ENCODE results near the gene DROSHA. TPM values are rescaled to one million over a fixed set of nuclear protein-coding genes. Genes with fewer than 3 reads are reported as not detected.

DROSHA gene
- total and polyA plus RNA-seq, 2 of the 4 experiments (the other 2 are of a cell fraction), result 36.4 to 36.5 TPM

DNA sequence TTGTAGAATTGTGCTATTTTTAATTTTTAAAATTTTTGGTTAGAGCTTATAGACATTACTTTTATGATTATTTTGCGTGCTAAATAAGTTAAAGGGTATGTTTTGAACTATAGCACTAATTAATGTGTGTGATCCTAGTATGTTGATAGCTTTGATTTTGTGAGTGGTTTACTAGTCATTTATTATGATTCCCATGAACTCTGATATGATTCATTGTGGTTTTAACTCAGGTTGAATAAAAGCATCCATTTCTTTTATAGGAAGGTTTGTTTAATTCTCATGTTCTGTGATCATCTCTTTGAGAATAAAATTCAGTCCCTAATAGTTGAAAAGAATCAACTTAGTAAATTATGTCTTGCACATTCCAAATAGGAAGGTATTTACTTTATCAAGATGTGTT, 22.7 kb upstream of the DROSHA start:
- Histone ChIP-seq H3K79me1 (ENCODE audit: low read depth in 1 of 2, low read length in 2 of 2) (peaks cover 0 to 5% of the 10 kb centered on the region in 2 experiments; a peak in 1 of 4 replicates), H3K4me1 (ENCODE audit: control insufficient read depth, insufficient read depth, low read length) (peaks cover 4% of the 10 kb centered on the region; the same call in 1 of the 2 replicates), H2BK120ac (ENCODE audit: low read depth, low read length) (no peak overlapping the region), H3K9ac (ENCODE audit: low read depth, low read length) (no peak overlapping the region), H2BK5ac (ENCODE audit: low read depth, low read length, poor library complexity, severe bottlenecking) (no peak overlapping the region), H4K5ac (ENCODE audit: low read depth, low read length) (no peak overlapping the region), H3K9me3 (ENCODE audit: control insufficient read depth, insufficient read depth, low read length) (no peaks in the 10 kb centered on the region), H4K20me1 (ENCODE audit: insufficient read depth, low read length) (peaks cover 3% of the 10 kb centered on the region; the same call in 1 of the 2 replicates), H2BK15ac (ENCODE audit: low read depth, low read length) (no peak overlapping the region), H3K23ac (ENCODE audit: low read depth, low read length) (no peak overlapping the region), H3K36me3 (ENCODE audit: control insufficient read depth, insufficient read depth, low read length) (peaks cover 17% of the 10 kb centered on the region), H3K9me1 (ENCODE audit: insufficient read depth, low read length) (peaks cover 5% of the 10 kb centered on the region; the same call in 1 of the 2 replicates), H3K56ac (ENCODE audit: extremely low read depth, insufficient read depth, low read length) (no peak overlapping the region), H2AK5ac (ENCODE audit: low read depth, low read length) (no peak overlapping the region), H3K18ac (ENCODE audit: low read depth, low read length) (no peak overlapping the region), H2BK20ac (ENCODE audit: low read depth, low read length) (no peak overlapping the region), H3K14ac (replicated peaks; ENCODE audit: low read depth, low read length) (no peak overlapping the region), H3K4me3 (ENCODE audit: insufficient read depth, low read depth, low read length) (no peak overlapping the region), H3K4me2 (ENCODE audit: low read depth, low read length) (no peak overlapping the region), H2AFZ (replicated peaks; ENCODE audit: low read length, poor library complexity) (no peak overlapping the region), H3K27ac (ENCODE audit: insufficient read depth, low read length) (no peak overlapping the region), H3K27me3 (ENCODE audit: control insufficient read depth, insufficient read depth, low read length) (no peaks in the 10 kb centered on the region), H4K8ac (ENCODE audit: low read depth in 2 of 2, low read length in 2 of 2) (no peak overlapping the region), H2AK9ac (replicated peaks; ENCODE audit: low read depth, low read length, poor library complexity) (no peak overlapping the region), H4K91ac (ENCODE audit: insufficient read depth, low read depth, low read length) (no peak overlapping the region), H3K4ac (ENCODE audit: low read depth, low read length) (no peak overlapping the region)
- dilution Hi-C loops (cut with HindIII; ENCODE audit: low sequenced_read_pairs, unreplicated experiment), result no loop called here
- ChIA-PET CTCF (interaction anchor here (1.1 kb wide), 1 partner anchor 254 kb away, joined by 10 read pairs; no protein-coding TSS in a partner anchor), POLR2A (ENCODE audit: unreplicated experiment) (no interaction called here)
- no peak for TF ChIP-seq RAD21 (IDR thresholded peaks at IDR 0.05; ENCODE audit: low read length)
- TF ChIP-seq, protein P1, sequence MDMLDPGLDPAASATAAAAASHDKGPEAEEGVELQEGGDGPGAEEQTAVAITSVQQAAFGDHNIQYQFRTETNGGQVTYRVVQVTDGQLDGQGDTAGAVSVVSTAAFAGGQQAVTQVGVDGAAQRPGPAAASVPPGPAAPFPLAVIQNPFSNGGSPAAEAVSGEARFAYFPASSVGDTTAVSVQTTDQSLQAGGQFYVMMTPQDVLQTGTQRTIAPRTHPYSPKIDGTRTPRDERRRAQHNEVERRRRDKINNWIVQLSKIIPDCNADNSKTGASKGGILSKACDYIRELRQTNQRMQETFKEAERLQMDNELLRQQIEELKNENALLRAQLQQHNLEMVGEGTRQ (IDR thresholded peaks at IDR 0.05; ENCODE audit: low read depth, low read length), result no peak
- TF ChIP-seq BHLHE40 (IDR thresholded peaks at IDR 0.05; ENCODE audit: low read depth, low read length), result no peak
- TF ChIP-seq RFX5 (IDR thresholded peaks at IDR 0.05; ENCODE audit: low read depth, low read length), result no peak
- WGBS, 2 experiments (ENCODE audit: extremely low coverage in 2 of 2, insufficient read length in 1 of 2), result no CpG with 5 or more reads among the region's 1 CpG
- DNase-seq, result peak; percentile 37
- in situ Hi-C loops (cut with MboI; ENCODE audit: low sequenced_read_pairs), result no loop called here
- intact Hi-C loops (cut with micrococcal nuclease), result no loop called here
- no peak for ATAC-seq (ENCODE audit: low read depth)
- no TSS peak for BruUV-seq (replicated peaks)
